Loucy (cell line): Measurements from ENCODE around the gene PROZ.

Source experiments
- CTCF ChIP-seq: fragments of 200-600 bp; sonication (generic); conservative IDR thresholded peaks from 2 replicates; pipeline ENCODE4 v1.5.1; 2014; ENCODE audit warnings: mild to moderate bottlenecking, antibody characterized with exemption, low read length
- EZH2phosphoT487 ChIP-seq: fragments of 200-600 bp; IDR thresholded peaks from 2 replicates; pipeline ENCODE4 v1.6.1; 2018; ENCODE audit warnings: antibody characterized with exemption, mild to moderate bottlenecking, moderate library complexity, borderline replicate concordance

DNA sequence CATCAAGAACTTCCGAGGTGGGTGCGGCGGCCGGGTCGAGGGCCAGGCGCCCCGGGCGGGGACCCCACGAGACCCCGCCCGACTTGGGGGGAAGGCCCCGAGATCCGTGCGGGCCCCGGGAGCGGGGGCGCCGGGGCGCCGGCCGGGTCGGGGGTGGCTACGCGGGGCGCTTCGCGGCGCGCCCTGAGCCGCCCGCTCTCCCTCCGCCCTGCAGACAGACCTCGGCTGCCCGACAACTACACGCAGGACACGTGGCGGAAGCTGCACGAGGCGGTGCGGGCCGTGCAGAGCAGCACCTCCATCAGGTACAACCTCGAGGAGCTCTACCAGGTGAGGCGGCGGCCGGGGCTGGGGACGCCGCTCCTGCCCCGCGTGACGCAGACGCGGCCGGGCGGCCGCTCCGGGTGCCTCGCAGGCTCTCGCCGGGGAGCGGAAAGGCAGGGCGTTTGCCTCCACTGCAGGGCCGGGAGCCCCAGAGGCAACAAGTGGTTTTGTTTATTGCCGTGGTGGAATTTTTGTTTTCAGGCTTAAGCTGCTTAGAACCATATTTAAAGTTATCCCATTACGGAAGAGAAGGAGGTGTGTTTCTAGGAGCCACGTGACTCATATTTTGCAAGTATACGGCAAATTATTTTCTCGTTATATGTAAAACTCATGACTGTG is 51.4 kb downstream of the PROZ start:
- TF ChIP-seq CTCF (no peak), EZH2phosphoT487 (no peak)
